RWPE1 (cell line): ENCODE results near the gene WARS2.

Experiments
- CTCF ChIA-PET: fragments of 350-600 bp; sonication (Branson Sonifier 250); formaldehyde crosslinking; extraction: SDS; loops from one replicate; lab custom pipeline; 2021; lab: Yijun Ruan, JAX
- POLR2A ChIA-PET: fragments of 400-600 bp; formaldehyde crosslinking; extraction: SDS; loops from one replicate; lab custom pipeline; 2020; ENCODE audit warnings: antibody characterized with exemption; ENCODE audit not compliant: low non-redundant PET; lab: Yijun Ruan, JAX
- DNase-seq: peaks from one replicate; pipeline ENCODE4 v3.0.0; 2012; ENCODE audit warnings: low spot score
- H3K27ac ChIP-seq: fragments of 450-650 bp; 2 replicates; pipeline ENCODE4 v1.5.1; 2017
- TF ChIP-seq, protein P1 (sequence below): fragments of 450-650 bp; conservative IDR thresholded peaks from 2 replicates; pipeline ENCODE4 v1.5.1; 2017; ENCODE audit warnings: low read depth, mild to moderate bottlenecking

Gene WARS2

DNA sequence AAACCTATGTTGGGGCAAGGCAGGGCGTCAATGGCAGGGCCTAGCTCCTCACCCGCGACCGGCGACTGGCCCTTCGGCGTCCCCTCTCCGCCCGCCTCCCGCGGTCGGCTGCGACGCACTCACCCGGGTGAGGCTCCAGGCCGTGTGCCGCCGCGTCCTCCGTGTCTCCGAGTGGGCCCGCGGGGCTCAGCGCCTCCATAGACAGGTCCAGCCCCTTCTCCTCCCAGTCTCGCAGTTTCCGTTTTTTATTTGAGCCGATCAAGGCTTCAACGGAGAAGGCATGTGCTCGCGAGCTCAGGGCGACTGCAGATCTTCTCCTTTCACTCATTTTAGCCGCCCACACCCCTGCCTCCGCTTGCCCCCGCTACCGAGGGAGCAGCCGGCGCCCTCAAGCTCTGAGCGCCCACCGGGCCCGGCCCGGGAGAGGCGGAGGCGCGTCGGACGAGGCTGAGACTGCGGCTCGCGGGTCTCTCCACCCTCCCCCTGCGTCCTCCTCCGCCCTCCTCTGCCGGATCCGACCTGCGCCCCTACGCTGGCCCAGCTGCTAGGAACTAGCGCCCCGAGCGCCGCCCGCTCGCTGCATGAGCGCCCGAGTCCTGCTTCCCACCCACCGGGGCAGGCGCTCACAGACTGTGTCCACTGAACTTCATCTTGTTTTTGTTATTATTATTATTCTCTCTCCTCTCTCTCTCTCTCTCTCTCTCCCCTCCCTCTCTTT lies 152.8 kb downstream of the WARS2 start:
- no peak for DNase-seq
- TF ChIP-seq, protein P1, sequence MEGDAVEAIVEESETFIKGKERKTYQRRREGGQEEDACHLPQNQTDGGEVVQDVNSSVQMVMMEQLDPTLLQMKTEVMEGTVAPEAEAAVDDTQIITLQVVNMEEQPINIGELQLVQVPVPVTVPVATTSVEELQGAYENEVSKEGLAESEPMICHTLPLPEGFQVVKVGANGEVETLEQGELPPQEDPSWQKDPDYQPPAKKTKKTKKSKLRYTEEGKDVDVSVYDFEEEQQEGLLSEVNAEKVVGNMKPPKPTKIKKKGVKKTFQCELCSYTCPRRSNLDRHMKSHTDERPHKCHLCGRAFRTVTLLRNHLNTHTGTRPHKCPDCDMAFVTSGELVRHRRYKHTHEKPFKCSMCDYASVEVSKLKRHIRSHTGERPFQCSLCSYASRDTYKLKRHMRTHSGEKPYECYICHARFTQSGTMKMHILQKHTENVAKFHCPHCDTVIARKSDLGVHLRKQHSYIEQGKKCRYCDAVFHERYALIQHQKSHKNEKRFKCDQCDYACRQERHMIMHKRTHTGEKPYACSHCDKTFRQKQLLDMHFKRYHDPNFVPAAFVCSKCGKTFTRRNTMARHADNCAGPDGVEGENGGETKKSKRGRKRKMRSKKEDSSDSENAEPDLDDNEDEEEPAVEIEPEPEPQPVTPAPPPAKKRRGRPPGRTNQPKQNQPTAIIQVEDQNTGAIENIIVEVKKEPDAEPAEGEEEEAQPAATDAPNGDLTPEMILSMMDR: no peak
- H3K27ac ChIP-seq: no peak overlapping the region
- ChIA-PET CTCF (no interaction called here), POLR2A (no interaction called here)

DNA sequence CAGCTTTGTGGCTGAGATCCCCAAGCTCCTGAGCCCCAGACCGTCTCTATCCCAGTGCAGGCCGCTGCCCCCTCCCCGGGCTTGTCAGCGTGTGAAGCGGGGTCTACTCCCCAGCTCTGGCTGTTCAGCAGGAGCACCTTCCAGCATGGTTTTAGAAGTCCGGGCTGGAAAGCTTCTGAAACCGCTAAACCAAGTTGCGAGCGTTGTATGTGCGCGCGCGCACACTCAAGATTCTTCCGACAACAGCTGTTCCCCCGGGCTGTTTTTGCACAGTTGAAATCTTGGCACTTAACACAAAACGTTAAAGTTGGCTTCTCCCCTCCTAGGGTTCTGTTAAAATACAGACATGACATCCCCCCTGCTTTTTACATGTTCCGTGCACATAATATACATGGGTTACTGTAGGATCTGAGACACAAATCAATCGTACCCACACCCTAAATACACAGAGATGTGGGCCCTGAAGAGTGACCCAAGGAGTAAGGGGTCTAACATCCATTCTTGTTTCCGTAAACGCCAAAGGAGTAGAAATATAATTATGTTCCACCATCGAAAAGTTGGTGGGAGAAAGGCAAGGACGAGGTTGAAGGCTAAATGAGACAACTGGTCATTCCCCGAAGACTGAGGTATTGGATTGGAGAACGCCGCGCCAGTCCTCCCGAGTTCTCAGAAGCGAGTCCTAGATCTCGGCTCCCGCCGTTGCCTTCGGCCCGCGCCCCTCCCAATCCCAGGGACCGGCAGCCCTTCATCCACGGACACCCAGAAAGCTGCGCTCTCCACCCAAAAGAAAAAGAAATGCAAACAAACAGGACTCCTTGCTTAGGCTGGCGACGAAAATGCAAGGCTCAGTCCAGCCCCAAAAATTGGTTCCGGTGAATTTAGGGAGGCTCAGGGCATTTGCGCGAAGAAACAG lies 153.6 kb downstream of the WARS2 start:
- no peak for DNase-seq
- TF ChIP-seq, protein P1: no peak
- no peak overlapping the region for H3K27ac ChIP-seq
- CTCF ChIA-PET: no interaction called here
- POLR2A ChIA-PET: no interaction called here

DNA sequence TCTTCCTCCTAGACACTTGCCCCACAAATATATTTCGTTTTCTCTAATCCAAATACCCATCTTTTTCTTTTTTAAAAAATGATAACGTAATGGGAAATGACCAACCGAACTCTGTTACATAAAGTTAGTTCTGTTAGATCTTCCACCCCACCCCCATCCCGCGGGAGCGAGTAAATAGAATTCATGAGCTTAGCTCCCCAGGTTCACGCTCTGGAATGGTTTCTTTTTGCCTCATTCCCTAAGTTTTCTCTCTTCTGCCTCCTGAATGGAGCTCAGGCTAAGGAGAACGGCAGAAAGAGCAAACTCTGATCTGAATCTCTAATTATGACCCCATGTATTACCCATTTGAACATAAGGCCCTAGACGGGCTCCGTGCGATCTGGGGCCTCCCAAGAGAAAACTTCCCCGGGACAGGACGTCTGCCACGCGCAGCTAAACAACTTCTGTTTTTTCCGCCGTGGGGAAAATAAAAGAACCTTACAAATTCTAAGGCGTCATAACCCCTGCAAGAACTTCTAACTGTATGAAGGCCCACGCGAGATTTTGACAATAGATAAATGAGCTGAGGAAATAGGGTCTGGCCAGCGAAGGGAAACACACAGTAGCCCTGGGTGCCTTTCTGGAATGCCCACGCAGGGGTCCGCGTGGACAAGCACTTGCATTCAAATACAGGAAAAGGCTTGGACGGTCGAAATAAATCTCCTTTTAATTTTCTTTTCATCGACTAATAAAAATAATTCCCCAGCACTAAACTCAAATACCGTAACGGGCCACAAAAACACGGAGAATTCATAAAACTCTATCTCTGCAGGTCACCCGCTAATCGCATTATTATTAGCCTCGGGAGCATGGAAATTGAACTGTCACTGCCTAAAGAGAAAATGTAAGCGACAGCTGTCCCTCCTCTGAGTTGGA lies 154.6 kb downstream of the WARS2 start:
- no peak for DNase-seq
- H3K27ac ChIP-seq: no peak overlapping the region
- ChIA-PET CTCF (interaction anchor here (0.7 kb wide), 1 partner anchor 46 kb away, joined by 3 read pairs; no protein-coding TSS in a partner anchor), POLR2A (no interaction called here)
- TF ChIP-seq, protein P1: no peak

- POLR2A ChIA-PET: no interaction called here
- CTCF ChIA-PET: interaction anchor here (0.7 kb wide), 1 partner anchor 45 kb away, joined by 3 read pairs; no protein-coding TSS in a partner anchor
- H3K27ac ChIP-seq: no peak overlapping the region
- no peak for DNase-seq
- TF ChIP-seq, protein P1: no peak
Observed at GRCh38 chr1:118984722-118985639, 155.5 kb downstream of the WARS2 start.

- ChIA-PET CTCF (no interaction called here), POLR2A (no interaction called here)
- TF ChIP-seq, protein P1: no peak
- H3K27ac ChIP-seq: no peak overlapping the region
- no peak for DNase-seq
Observed at GRCh38 chr1:118984086-118984721, 156.2 kb downstream of the WARS2 start.
